Ishikawa (cell line): ENCODE results near the gene GRK5.

Experiments used
- CEBPB ChIP-seq: IDR thresholded peaks from 2 replicates; pipeline ENCODE4 v1.6.1; 2012
- EP300 ChIP-seq: IDR thresholded peaks from 2 replicates; pipeline ENCODE4 v1.6.1; 2012; ENCODE audit warnings: borderline replicate concordance
- FOXM1 ChIP-seq: IDR thresholded peaks from 2 replicates; pipeline ENCODE4 v1.6.1; 2012; ENCODE audit warnings: low read depth, borderline replicate concordance
- NFIC ChIP-seq: IDR thresholded peaks from 2 replicates; pipeline ENCODE4 v1.6.1; 2012
- RAD21 ChIP-seq: IDR thresholded peaks from 2 replicates; pipeline ENCODE4 v1.6.1; 2012; ENCODE audit warnings: low read depth
- REST ChIP-seq: IDR thresholded peaks from 2 replicates; pipeline ENCODE4 v1.6.1; 2012; ENCODE audit warnings: low read depth, mild to moderate bottlenecking
- TAF1 ChIP-seq: IDR thresholded peaks from 2 replicates; pipeline ENCODE4 v1.6.1; 2012; ENCODE audit warnings: low read depth, mild to moderate bottlenecking
- TCF12 ChIP-seq: IDR thresholded peaks from 2 replicates; pipeline ENCODE4 v1.6.1; 2012; ENCODE audit warnings: low read depth
- TEAD4 ChIP-seq: IDR thresholded peaks from 2 replicates; pipeline ENCODE4 v1.6.1; 2012
- USF1 ChIP-seq: IDR thresholded peaks from 2 replicates; pipeline ENCODE4 v1.6.1; 2012
- YY1 ChIP-seq: IDR thresholded peaks from 2 replicates; pipeline ENCODE4 v1.6.1; 2012; ENCODE audit warnings: low read depth

GRCh38 chr10:119342335-119342734 lies 135.0 kb downstream of the GRK5 start:
- TF ChIP-seq TEAD4 (no peak), REST (no peak), TAF1 (no peak), TCF12 (no peak), EP300 (no peak), USF1 (no peak), CEBPB (no peak), RAD21 (no peak), NFIC (no peak), FOXM1 (no peak), YY1 (no peak)
